ENCODE data around the gene SPEG. TPM values are rescaled to one million over a fixed set of nuclear protein-coding genes. Genes with fewer than 3 reads are reported as not detected.

The SPEG gene
- total and polyA plus RNA-seq, 3 experiments from 2014 or later: 0.48 to 1.0 (median 0.94) TPM

- no peaks in the 10 kb centered on the region for H3K36me3 Mint-ChIP-seq
- no peak overlapping the region for H3K4me3 ChIP-seq (ENCODE audit: low read length)
- H3K27ac ChIP-seq (ENCODE audit: low read depth, low read length): no peak overlapping the region
- no peaks in the 10 kb centered on the region for H3K36me3 ChIP-seq (ENCODE audit: insufficient read depth, low read length)
- DNase-seq: no peak
- no peaks in the 10 kb centered on the region for H3K4me1 ChIP-seq (ENCODE audit: insufficient read depth, low read length)
- no peaks in the 10 kb centered on the region for H3K27me3 ChIP-seq (ENCODE audit: insufficient read depth, low read length, poor library complexity, severe bottlenecking)
- no peaks in the 10 kb centered on the region for H3K9me3 Mint-ChIP-seq
- H3K27ac Mint-ChIP-seq: no peak overlapping the region
- CTCF ChIA-PET: interaction anchor here (1.3 to 1.6 kb wide), 2 partner anchors 53 to 57 kb away, joined by 3 read pairs; no protein-coding TSS in a partner anchor
- peaks cover 4 to 5% (median 4%) of the 10 kb centered on the region in 3 donors for H3K4me1 Mint-ChIP-seq
- POLR2A ChIA-PET: no interaction called here
- H3K4me3 Mint-ChIP-seq: no peak overlapping the region
- peaks cover 5 to 23% of the 10 kb centered on the region in 2 donors for H3K27me3 Mint-ChIP-seq
- no peaks in the 10 kb centered on the region for H3K9me3 ChIP-seq (ENCODE audit: low read length)
These were observed 42.5 kb downstream of the SPEG start for GRCh38 chr2:219477179-219477578.

DNA sequence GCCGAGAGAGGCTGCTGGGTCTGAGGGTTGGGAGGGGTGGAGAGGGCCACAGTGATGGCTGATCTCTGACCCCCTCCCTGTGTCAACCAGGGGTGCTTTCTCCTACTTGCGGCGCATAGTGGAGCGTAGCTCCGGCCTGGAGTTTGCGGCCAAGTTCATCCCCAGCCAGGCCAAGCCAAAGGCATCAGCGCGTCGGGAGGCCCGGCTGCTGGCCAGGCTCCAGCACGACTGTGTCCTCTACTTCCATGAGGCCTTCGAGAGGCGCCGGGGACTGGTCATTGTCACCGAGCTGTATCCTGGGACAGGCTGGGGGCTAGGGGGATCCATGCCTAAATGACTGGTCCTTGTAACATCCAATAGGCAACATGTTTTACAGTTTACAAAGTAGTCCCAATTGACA, 43.2 kb downstream of the SPEG start:
- H3K9me3 ChIP-seq (ENCODE audit: low read length): no peaks in the 10 kb centered on the region
- H3K4me3 ChIP-seq (ENCODE audit: low read length): no peak overlapping the region
- peaks cover 4 to 5% (median 4%) of the 10 kb centered on the region in 3 donors for H3K4me1 Mint-ChIP-seq
- no peaks in the 10 kb centered on the region for H3K36me3 Mint-ChIP-seq
- peaks cover 7 to 28% of the 10 kb centered on the region in 2 donors for H3K27me3 Mint-ChIP-seq
- POLR2A ChIA-PET: no interaction called here
- CTCF ChIA-PET: interaction anchor here (1.6 kb wide), 1 partner anchor 52 kb away, joined by 3 read pairs; no protein-coding TSS in a partner anchor
- no peaks in the 10 kb centered on the region for H3K27me3 ChIP-seq (ENCODE audit: insufficient read depth, low read length, poor library complexity, severe bottlenecking)
- H3K4me1 ChIP-seq (ENCODE audit: insufficient read depth, low read length): no peaks in the 10 kb centered on the region
- no peaks in the 10 kb centered on the region for H3K9me3 Mint-ChIP-seq
- no peak overlapping the region for H3K4me3 Mint-ChIP-seq
- no peaks in the 10 kb centered on the region for H3K36me3 ChIP-seq (ENCODE audit: insufficient read depth, low read length)
- no peak overlapping the region for H3K27ac Mint-ChIP-seq
- no peak for DNase-seq
- H3K27ac ChIP-seq (ENCODE audit: low read depth, low read length): no peak overlapping the region

GRCh38 chr2:219478916-219479315, 44.3 kb downstream of the SPEG start:
- Mint-ChIP-seq H3K36me3 (no peaks in the 10 kb centered on the region), H3K4me3 (no peak overlapping the region)
- POLR2A ChIA-PET: no interaction called here

DNA sequence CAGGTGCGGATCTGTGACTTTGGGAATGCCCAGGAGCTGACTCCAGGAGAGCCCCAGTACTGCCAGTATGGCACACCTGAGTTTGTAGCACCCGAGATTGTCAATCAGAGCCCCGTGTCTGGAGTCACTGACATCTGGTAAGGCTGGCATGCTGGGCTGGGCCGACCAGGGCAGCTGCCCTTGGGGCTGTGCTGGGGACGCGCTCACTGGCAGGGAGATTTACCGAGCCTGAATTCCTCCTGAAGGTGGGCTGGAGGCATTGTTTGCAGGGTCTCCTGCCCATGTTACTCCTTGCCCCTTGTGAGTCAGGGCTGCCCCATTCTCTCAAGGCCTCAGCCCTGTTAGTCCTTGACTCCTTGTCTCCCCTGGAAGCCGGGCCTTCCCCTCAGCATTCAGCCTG, 45.4 kb downstream of the SPEG start:
- peaks cover 4 to 12% (median 6%) of the 10 kb centered on the region in 3 donors for H3K4me1 Mint-ChIP-seq
- H3K4me3 Mint-ChIP-seq: no peak overlapping the region

More at GRCh38 chr2:219478916-219479315, 44.3 kb downstream of the SPEG start:
- Mint-ChIP-seq H3K27me3 (peaks cover 7 to 30% of the 10 kb centered on the region in 2 donors), H3K9me3 (no peaks in the 10 kb centered on the region), H3K4me1 (peaks cover 4 to 6% (median 5%) of the 10 kb centered on the region in 3 donors), H3K27ac (no peak overlapping the region)
- CTCF ChIA-PET: no interaction called here
- Histone ChIP-seq H3K36me3 (ENCODE audit: insufficient read depth, low read length) (no peaks in the 10 kb centered on the region), H3K4me3 (ENCODE audit: low read length) (no peak overlapping the region), H3K27ac (ENCODE audit: low read depth, low read length) (no peak overlapping the region), H3K4me1 (ENCODE audit: insufficient read depth, low read length) (no peaks in the 10 kb centered on the region), H3K9me3 (ENCODE audit: low read length) (no peaks in the 10 kb centered on the region), H3K27me3 (ENCODE audit: insufficient read depth, low read length, poor library complexity, severe bottlenecking) (peaks cover 2% of the 10 kb centered on the region)
- no peak for DNase-seq

GRCh38 chr2:219482674-219483405, 48.2 kb downstream of the SPEG start:
- peaks cover 22% of the 10 kb centered on the region for H3K27me3 ChIP-seq (ENCODE audit: insufficient read depth, low read length, poor library complexity, severe bottlenecking)
- no peak for DNase-seq
- no peaks in the 10 kb centered on the region for H3K36me3 Mint-ChIP-seq
- peaks cover 25 to 63% of the 10 kb centered on the region in 2 donors for H3K27me3 Mint-ChIP-seq
- H3K36me3 ChIP-seq (ENCODE audit: insufficient read depth, low read length): no peaks in the 10 kb centered on the region
- no peak overlapping the region for H3K27ac Mint-ChIP-seq
- H3K9me3 ChIP-seq (ENCODE audit: low read length): no peaks in the 10 kb centered on the region
- no peak overlapping the region for H3K27ac ChIP-seq (ENCODE audit: low read depth, low read length)
- ChIA-PET CTCF (interaction anchor here (1.1 to 6.2 kb wide), 2 partner anchors 13 to 52 kb away, joined by 3 to 26 read pairs; a partner anchor contains a TSS), POLR2A (no interaction called here)
- peak overlapping the region in 1 of 7 donors; percentile 29 for H3K4me3 Mint-ChIP-seq
- peaks cover 0 to 16% (median 2%) of the 10 kb centered on the region in 3 donors for H3K4me1 Mint-ChIP-seq
- H3K4me3 ChIP-seq (ENCODE audit: low read length): no peak overlapping the region
- H3K9me3 Mint-ChIP-seq: no peaks in the 10 kb centered on the region
- H3K4me1 ChIP-seq (ENCODE audit: insufficient read depth, low read length): no peaks in the 10 kb centered on the region

More for the DNA sequence above, 45.4 kb downstream of the SPEG start:
- Histone ChIP-seq H3K27me3 (ENCODE audit: insufficient read depth, low read length, poor library complexity, severe bottlenecking) (peaks cover 9% of the 10 kb centered on the region), H3K36me3 (ENCODE audit: insufficient read depth, low read length) (no peaks in the 10 kb centered on the region), H3K4me3 (ENCODE audit: low read length) (no peak overlapping the region), H3K9me3 (ENCODE audit: low read length) (no peaks in the 10 kb centered on the region), H3K27ac (ENCODE audit: low read depth, low read length) (no peak overlapping the region), H3K4me1 (ENCODE audit: insufficient read depth, low read length) (no peaks in the 10 kb centered on the region)
- ChIA-PET CTCF (no interaction called here), POLR2A (no interaction called here)
- H3K27me3 Mint-ChIP-seq: peaks cover 10 to 35% of the 10 kb centered on the region in 2 donors
- H3K9me3 Mint-ChIP-seq: no peaks in the 10 kb centered on the region
- H3K27ac Mint-ChIP-seq: peak overlapping the region in 1 of 8 donors; percentile 37
- DNase-seq: no peak
- H3K36me3 Mint-ChIP-seq: no peaks in the 10 kb centered on the region

GRCh38 chr2:219483451-219484342, 49.1 kb downstream of the SPEG start:
- Histone ChIP-seq H3K36me3 (ENCODE audit: insufficient read depth, low read length) (no peaks in the 10 kb centered on the region), H3K4me1 (ENCODE audit: insufficient read depth, low read length) (no peaks in the 10 kb centered on the region), H3K9me3 (ENCODE audit: low read length) (no peaks in the 10 kb centered on the region), H3K27me3 (ENCODE audit: insufficient read depth, low read length, poor library complexity, severe bottlenecking) (peaks cover 22% of the 10 kb centered on the region), H3K4me3 (ENCODE audit: low read length) (no peak overlapping the region), H3K27ac (ENCODE audit: low read depth, low read length) (no peak overlapping the region)
- peak in 1 of 5 donors; percentile 10 for DNase-seq
- CTCF ChIA-PET: interaction anchor here (1.2 to 6.2 kb wide), 2 partner anchors 12 to 46 kb away, joined by 3 to 26 read pairs; a partner anchor contains a TSS
- Mint-ChIP-seq H3K36me3 (no peaks in the 10 kb centered on the region), H3K4me1 (peaks cover 0 to 16% (median 2%) of the 10 kb centered on the region in 3 donors), H3K9me3 (no peaks in the 10 kb centered on the region), H3K4me3 (peak overlapping the region; percentile 24 to 86 (median 67)), H3K27ac (no peak overlapping the region), H3K27me3 (peaks cover 26 to 66% of the 10 kb centered on the region in 2 donors)
- POLR2A ChIA-PET: no interaction called here

DNA sequence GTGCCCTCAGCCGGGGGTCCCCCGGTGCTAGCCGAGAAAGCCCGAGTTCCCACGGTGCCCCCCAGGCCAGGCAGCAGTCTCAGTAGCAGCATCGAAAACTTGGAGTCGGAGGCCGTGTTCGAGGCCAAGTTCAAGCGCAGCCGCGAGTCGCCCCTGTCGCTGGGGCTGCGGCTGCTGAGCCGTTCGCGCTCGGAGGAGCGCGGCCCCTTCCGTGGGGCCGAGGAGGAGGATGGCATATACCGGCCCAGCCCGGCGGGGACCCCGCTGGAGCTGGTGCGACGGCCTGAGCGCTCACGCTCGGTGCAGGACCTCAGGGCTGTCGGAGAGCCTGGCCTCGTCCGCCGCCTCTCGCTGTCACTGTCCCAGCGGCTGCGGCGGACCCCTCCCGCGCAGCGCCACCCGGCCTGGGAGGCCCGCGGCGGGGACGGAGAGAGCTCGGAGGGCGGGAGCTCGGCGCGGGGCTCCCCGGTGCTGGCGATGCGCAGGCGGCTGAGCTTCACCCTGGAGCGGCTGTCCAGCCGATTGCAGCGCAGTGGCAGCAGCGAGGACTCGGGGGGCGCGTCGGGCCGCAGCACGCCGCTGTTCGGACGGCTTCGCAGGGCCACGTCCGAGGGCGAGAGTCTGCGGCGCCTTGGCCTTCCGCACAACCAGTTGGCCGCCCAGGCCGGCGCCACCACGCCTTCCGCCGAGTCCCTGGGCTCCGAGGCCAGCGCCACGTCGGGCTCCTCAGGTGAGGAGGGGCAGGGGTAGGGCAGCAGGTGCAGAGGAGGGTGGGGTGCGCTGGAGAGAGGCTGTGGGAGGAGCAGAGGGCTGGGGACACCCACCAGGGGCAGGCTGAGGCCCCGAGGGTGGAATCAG, 49.9 kb downstream of the SPEG start:
- peak overlapping the region; percentile 24 to 86 (median 67) for H3K4me3 Mint-ChIP-seq
- H3K27me3 ChIP-seq (ENCODE audit: insufficient read depth, low read length, poor library complexity, severe bottlenecking): peaks cover 22% of the 10 kb centered on the region
- no peaks in the 10 kb centered on the region for H3K9me3 Mint-ChIP-seq

More for the DNA sequence above, 49.9 kb downstream of the SPEG start:
- H3K36me3 ChIP-seq (ENCODE audit: insufficient read depth, low read length): no peaks in the 10 kb centered on the region
- DNase-seq: peak in 1 of 5 donors; percentile 11
- Mint-ChIP-seq H3K27me3 (peaks cover 29 to 63% of the 10 kb centered on the region in 2 donors), H3K27ac (no peak overlapping the region), H3K4me1 (peaks cover 0 to 16% (median 2%) of the 10 kb centered on the region in 3 donors), H3K36me3 (no peaks in the 10 kb centered on the region)
- H3K9me3 ChIP-seq (ENCODE audit: low read length): no peaks in the 10 kb centered on the region
- POLR2A ChIA-PET: no interaction called here
- CTCF ChIA-PET: interaction anchor here (1.2 to 6.2 kb wide), 3 partner anchors 11 to 45 kb away, joined by 3 to 26 read pairs (median 3); partner anchors contain the start of gene GMPPA
- no peaks in the 10 kb centered on the region for H3K4me1 ChIP-seq (ENCODE audit: insufficient read depth, low read length)
- H3K27ac ChIP-seq (ENCODE audit: low read depth, low read length): no peak overlapping the region
- H3K4me3 ChIP-seq (ENCODE audit: low read length): no peak overlapping the region

Data from CD8-positive, alpha-beta memory T cell (primary cell).